HG03139 (cell line): Measurements from ENCODE around the gene COL5A2.

Experiments used
- ATAC-seq: cut with Tn5 transposase; IDR thresholded peaks from one replicate; pipeline ENCODE4 v1.9.1; 2021; ENCODE audit not compliant: unreplicated experiment

The COL5A2 gene

DNA sequence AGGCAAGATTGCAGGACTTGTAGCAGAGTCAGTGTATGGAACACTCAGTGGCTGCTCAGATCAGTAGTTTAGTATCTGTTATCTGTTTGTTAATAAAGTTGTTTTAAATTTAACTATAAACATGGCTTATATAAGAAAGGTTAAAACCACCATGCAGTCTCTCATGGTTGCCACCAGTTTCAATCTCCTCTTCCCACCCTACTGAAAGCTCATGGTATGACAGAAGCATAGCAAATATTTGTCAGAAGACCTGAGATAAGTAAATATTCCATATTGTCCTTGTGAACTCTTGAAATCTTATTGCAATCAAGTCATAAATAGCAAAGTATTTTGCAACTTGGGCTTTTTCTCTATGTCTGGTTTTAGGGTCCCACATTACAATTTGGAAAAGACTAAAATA lies 2.1 kb upstream of the COL5A2 start:
- no peak for ATAC-seq

DNA sequence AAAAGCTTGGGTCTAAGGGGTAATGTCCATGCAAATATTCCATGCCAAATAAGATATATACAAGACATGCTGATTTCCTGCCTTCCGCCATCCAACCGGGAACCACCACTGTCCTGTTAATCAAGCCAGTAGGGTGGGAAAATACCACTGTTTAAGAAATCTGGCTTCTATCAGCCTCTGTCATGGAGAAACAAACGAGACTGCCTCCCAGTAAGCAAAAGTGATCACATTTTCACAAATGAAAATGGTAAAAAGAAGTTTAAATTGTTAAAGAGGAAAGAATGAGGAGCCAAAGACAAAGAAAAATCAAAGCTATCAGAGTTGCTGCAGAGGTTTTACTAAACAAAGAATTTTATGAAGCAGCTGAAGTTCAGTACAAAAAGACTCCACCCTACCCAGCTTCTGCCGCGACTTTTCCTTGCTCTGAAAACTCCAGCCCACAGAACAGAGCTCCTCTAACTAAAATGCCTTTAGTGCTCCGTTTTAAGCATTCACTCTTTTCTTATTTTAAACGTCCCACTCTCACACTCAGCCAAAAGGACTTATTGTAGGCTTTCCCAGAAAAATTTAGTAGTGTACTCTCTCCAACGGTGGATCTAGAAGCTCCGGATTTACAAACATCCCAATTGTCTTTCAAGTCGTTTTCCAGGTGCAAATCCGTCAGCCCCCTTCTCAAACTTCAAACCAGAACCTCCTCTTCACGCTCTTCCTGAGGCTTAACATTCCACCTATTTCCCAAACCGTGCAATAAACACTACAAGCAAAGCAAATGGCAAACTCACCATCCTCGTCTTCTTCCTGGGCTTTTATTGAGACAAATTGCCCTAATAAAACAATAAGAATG lies 613 bp downstream of the COL5A2 start:
- no peak for ATAC-seq

DNA sequence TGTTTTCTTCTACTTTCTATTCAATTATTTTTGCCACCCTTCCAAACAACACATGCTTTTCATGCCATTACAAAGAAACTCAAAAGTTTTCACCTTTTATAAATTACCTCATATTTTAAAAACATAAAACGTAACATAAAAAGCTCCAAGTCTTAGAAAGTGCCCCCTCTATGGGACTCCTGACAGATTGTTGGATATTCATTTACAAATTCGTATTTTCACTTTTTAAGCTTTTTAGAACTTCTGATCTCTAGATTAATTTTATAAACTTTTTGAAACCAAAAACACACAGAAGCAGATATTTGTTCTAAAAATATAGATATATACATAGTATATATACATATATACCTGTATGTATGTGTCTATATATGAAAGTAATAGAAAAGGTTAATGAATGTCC lies 1.5 kb downstream of the COL5A2 start:
- no peak for ATAC-seq

DNA sequence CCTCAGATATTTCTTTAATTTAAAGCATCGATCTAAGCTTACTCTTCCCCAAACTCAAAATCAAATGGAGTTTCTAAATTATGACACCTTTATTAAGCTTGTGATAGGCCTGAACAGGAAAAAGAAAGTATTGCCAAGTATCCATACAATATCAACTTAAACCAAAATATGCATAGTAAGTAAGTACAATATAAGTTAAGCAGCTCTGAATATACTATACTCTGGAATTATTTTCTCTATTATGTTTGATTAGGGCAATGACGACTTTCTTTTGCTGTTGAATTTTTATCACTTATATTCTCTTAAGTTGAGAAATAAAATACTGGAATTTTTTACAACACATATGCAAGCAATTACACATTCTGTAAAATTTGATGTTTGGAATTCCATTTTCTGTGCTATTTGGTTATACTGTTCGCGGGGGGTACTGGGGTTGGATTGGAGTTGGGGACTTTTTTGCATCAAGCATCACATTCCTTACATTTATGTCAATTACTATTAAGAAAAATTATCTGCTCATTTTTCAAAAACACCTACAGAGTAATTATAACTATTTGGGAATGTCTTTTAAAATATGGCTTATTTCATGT lies 2.2 kb downstream of the COL5A2 start:
- ATAC-seq: no peak

DNA sequence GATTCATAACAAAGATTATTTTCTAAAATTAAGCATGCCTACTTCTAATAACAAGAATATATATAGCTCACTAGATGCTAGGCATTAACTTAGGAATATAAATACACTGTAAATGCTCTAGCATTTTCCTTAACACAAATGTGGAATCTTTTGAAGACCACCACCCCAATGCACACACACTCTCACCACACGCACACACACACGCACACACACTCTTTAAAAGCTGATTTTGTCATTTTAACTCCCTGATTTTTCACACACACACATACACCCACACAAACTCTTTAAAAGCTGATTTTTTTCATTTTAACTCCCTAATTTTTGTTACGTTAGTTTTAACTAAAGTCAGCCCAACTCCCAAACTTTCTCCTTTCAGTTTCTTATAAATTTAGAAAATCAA lies 3.0 kb downstream of the COL5A2 start:
- ATAC-seq: no peak

DNA sequence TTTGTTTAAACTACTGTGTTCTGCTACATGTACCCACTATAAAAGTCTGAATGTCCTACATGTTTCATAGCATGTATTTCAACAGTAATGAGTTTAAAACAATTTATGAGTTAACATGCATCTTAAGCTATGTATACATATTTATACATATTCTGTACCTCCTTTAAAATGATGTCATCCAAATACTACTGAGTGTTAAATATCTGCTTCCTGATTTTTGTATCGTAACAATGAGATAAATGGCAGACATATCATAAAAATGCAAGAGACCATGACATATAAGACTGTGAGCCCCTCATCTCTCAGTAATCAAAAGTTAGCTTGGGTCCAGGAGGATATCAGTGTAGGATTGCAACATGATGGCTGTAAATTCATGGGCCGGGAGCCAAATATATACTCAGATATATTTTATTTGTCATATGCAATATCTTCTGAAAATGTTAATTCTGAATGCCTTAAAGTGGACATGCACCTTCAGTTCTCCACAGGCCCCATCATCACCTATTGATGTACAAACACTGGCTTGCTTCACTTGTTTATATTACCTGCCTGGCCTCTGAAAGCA lies 3.6 kb downstream of the COL5A2 start:
- no peak for ATAC-seq

DNA sequence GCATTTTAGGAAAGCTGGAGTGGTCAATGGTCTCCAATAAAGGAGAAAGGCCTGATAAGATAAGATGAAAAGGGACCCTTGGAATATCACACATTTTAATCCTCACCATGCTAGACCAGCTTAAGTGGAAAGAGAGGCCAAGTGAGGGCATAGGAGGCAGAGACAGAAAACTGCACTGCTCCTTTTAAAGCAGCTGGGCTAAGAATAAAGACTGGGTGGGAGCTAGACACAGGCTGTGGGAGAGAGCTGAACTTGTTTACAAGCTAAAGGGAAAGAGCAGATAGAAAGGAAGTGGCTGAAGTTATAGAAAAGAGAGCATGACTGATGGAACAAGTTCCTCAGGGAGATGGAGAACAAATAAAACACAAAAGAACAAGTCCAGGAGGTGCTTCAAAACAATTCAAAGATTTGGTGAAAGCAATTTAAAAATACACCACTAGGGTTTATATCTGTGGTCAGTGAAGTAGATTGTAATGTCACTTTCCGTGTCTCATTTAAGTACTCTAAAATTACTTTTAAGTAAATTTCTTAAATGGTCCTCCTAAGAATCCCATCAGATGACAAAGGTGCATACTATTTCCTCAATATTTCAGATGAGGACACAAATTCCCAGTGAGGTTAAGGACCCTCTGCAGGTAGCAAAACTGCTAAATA lies 7.5 kb downstream of the COL5A2 start:
- ATAC-seq: no peak

DNA sequence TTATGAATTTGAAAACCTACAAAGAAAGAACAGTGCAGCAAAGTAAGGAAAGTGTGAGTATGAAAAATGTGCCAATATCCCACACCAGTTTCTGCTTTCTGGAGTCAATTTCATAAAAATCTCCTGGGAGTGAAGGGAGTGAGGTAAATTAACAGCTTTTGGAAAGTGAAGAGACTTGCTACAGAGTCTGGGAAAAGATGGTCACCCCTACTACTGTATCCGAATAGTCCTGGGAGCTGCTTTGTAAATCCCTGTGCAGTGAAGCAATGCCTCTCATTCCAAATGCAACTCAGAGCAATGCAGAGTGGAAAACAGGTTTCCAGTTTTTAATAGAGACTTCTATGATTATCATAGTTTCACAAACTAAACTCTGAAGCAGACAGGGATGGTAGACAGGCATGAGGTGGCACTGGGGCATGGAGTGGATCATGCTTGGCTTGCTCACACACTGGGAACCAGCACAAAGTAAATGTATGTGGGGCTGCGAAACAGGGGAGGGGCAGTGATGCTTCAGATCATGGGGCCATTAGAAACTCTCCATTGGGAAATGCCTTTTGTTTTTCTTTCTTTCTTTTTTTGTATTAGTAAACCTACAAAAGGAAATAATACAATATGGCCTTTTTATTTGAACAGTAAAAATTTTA lies 10.6 kb downstream of the COL5A2 start:
- no peak for ATAC-seq

DNA sequence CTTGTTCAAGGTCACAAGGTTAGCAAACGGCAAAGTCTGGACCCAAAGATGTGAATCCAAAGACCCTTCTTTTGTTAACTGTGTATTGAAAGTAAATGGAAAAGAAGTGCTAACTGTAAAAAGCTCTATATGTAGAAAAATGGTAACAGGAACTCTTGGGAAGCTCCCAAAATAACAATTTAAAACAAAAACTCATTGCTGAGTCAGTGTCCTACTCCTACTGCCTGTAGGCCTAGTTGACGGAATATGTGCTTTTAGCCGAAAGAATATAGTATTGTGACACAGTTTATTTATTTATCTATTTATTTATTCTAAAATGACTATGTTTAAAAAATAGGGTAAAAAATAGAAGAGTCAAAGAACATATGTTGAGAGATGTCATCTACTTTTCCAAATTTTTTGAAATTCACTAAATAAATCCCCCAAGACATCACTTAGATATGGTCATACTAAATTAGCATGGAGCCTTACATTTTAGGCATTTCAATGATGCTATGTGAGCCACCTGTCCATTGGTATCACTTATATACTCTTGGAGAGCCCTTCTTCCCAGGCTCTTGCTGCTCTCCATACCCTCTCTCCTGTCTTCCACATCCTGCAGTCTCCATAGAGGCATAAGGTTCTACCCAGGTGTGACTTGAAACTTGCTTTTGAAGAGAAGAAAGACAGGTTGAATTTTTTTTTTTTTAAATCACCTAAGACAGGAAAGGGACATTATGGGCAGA lies 13.7 kb downstream of the COL5A2 start:
- ATAC-seq: no peak

DNA sequence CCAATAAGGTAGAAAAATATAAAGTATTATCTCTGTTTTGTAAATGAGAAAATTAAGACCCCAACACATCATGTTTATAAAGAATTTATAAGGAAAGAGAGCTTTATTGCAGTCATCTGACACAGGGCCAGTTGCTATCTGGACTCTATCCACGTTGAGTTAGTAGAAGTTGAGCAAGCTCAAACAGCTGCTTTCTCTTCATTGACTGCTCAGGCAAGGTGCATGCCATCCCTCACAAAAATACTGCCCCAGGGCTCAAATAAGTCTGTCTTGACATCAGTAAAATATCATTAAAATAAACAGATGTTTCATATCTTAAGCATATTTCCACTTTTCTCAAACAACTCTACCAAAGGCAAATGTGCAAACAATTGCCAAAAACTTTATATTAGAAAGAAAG lies 14.8 kb downstream of the COL5A2 start:
- ATAC-seq: no peak

DNA sequence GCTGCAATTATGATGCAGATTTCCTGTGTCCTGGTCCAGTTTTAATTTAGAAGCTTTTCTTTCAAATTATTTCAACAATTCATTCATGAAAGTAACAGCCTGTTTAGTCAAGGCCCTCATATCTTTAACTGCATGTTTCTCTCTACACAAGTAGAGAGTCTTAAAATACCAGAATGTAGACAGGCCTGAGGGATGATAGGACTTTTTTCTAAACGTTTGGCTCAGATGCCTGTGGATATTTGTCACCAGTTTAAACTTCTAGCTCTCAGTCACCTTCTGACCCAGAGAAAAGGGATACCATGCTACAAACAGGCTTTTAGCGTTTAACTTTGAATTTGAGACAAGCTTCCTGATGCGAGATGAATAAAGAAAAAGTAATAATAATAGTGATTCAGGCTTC lies 15.7 kb downstream of the COL5A2 start:
- ATAC-seq: no peak

DNA sequence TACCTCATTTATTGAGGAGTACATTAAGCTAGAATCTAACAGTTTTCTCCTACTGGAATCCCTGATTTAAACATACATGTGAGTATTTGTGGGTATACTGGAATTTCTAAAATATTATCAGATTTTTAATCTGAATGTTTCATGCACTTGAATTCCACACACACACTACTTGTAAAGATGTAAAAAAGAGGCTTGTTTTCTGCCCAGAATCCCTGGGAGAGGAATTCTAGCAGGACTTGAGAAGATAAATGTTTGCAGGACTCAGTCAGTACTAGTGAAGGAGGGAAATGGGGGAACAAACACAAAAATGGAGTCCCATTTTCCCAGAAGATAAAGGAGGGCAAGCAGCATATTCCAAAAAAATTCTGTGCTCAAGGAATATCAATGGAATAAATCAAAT lies 17.0 kb downstream of the COL5A2 start:
- no peak for ATAC-seq

DNA sequence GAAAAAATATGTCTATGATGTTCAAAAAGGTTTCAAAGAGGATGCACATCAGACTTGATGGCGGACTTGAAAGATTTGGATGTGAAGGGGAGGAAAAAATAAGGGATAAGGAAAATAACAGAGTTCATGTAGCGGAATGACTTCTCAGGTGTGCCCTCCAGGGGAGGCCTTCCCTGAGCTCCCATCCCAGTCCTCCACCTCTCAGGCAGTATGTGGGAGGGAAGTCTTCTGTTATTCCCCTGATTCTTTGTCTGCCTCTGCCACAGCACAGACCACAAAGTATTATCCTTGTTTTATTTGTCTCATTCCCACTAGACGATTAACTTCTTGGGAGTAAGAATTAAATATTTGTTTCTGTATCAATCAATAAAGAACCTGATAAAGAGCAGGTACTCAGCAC lies 17.7 kb downstream of the COL5A2 start:
- ATAC-seq: no peak

DNA sequence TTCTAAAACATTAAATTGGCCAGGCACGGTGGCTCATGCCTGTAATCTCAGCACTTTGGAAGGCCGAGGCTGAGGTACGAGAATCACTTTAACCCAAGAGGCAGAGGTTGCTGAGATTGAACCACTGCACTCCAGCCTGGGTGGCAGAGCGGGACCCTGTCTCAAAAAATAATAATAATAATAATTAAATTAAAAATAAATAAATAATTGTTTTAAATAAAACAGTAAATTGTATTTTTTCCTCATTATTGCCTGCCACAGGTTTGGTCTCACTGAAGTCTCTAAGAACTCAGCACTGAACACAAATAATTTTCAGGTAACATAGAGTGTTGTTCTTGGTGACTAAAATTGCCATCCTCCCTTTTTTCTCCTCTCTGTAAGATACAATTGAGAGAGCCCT lies 19.8 kb downstream of the COL5A2 start:
- no peak for ATAC-seq

DNA sequence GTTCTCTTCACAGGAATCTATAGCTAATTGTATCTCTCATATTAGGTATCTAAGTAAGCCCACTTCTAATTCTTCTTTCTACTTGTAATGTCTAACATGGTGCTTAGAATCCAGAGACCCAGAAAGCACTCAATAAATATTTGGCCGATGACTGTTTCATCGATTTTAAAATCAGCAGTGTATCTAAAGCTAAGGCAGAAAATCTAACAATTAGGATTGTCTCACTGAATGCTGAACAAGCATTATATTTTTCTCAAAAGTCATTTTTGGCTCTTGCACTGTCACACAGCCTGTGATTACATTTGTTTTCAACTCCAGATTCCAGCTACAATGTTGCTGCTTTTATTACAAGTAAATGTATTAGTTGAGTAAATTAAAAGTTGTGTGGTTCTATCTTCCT lies 20.3 kb downstream of the COL5A2 start:
- no peak for ATAC-seq

DNA sequence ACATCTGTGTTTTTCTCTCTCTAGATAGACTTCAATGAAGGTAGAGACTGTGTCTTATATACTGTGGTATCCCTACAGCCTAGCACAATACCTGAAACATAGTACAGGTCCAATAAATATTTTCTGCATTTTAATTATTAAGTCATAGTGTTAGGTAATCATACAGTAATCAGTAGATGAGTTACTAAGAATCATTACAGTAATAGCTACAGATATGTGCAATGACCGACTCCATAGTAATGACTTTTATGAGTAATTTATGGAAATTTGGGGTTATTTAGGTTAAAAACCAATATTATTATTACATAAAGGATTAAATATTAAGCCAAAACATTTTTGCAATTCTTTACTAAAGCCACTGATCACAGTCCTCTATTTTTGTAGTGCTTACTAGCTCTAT lies 21.6 kb downstream of the COL5A2 start:
- no peak for ATAC-seq

DNA sequence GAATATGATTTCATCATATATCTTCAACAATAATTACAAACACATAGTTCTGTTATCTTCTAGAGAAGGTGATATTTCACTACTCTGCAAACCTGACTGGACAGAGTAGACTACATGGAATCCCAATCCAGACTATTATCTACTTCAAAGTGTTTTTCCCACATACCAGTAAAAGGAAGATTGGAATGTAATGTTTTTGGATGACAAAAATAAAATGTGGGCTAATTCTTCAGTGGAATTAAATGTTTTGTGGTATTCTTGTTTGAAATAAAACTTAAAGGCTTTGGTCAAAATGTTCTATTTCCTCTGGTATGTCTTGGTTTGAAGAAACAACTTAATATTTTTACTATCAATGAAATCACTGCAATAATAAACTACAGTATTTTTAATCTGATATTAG lies 22.1 kb downstream of the COL5A2 start:
- no peak for ATAC-seq

DNA sequence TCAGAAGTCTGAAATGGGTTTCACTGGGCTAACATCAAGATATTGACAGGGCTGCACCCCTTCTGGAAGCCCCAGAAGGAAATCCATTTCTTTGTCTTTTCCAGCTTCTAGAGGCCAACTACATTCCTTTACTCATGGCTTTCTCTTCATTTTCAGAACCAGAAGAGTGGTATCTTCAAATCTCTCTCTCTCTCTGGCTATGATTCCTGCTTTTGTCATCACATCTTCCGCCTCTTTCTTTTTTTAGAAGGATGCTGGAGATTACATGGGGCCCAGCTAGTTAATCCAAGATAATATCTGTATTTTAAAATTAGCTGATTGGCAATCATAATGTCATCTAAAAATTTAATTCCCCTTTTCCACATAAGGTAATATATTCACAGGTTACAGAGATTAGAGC lies 23.8 kb downstream of the COL5A2 start:
- no peak for ATAC-seq

DNA sequence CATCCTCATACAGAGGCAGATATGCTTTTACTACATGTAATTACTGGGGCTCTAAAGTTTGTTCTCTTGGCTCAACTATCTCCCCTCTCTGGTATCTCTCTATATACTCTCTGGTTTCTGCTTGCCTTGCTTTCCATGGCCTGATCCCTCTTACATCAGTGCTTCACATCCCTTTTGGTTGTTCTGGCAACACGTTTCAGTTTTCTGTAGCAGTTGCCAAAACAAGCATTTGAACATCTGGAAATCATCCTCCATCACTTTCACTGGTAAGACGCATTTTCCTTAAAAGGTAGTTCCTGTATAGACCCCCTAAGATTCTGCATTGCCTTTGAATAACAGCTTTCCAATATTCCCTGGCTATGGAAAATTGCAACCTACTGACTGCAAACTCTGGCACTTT lies 25.9 kb downstream of the COL5A2 start:
- ATAC-seq: no peak

DNA sequence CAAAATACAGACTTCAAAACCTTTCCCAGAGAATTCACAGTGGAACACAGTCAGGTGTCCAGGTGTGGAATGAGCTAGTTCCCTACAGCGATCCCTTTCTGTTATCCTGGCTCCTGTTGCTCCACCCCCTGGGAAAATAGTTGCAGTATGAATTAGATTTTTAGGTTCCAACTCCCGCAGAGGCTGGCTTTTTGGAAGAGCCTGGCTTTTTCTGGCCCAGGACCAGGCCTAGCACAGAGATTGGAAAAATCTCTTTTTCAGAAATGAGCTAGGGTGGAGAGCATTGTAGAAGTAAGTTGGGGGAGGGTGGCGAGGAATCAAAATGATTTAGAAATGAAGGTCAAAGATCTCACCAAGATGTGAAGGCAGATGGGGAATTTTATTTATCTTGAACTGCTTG lies 27.1 kb downstream of the COL5A2 start:
- ATAC-seq: no peak

DNA sequence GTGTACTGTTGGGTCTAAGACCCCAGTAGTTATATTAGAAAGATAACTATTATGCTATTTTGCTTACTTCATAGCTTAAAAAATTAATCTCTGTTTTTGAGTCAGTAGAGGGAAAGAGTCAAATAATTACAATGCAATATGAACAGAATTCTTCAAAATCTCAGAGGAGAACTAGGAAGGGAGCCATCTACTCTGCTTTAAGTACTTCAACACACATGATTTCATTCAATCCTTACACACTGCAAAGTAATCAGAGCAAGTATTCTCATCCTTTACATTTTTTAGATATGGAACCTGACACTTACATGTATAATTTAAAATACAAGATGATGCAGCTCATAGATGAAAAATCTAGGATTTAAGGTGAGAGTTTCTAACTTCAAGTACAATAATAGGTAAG lies 27.7 kb downstream of the COL5A2 start:
- ATAC-seq: no peak
